IMR-90 (cell line): ENCODE data around the gene NUP43.

Experiments
- POLR2A ChIP-seq: IDR thresholded peaks from 2 replicates; pipeline ENCODE4 v1.6.1; 2012; ENCODE audit warnings: mild to moderate bottlenecking, low read depth, low read length
- RAD21 ChIP-seq: IDR thresholded peaks from 2 replicates; pipeline ENCODE4 v1.6.1; 2012; ENCODE audit warnings: low read length, improper control_type of control experiment
- TF ChIP-seq, protein P1 (sequence below): conservative IDR thresholded peaks from 2 replicates; pipeline ENCODE4 v1.5.1; 2012; ENCODE audit warnings: mild to moderate bottlenecking, low read depth, low read length, improper control_type of control experiment
- TF ChIP-seq, protein P2 (sequence below): fragments of 150-350 bp; IDR thresholded peaks from 2 replicates; pipeline ENCODE4 v1.6.1; 2017; ENCODE audit warnings: mild to moderate bottlenecking, antibody characterized with exemption, low read length, low read depth

- TF ChIP-seq, protein P1, sequence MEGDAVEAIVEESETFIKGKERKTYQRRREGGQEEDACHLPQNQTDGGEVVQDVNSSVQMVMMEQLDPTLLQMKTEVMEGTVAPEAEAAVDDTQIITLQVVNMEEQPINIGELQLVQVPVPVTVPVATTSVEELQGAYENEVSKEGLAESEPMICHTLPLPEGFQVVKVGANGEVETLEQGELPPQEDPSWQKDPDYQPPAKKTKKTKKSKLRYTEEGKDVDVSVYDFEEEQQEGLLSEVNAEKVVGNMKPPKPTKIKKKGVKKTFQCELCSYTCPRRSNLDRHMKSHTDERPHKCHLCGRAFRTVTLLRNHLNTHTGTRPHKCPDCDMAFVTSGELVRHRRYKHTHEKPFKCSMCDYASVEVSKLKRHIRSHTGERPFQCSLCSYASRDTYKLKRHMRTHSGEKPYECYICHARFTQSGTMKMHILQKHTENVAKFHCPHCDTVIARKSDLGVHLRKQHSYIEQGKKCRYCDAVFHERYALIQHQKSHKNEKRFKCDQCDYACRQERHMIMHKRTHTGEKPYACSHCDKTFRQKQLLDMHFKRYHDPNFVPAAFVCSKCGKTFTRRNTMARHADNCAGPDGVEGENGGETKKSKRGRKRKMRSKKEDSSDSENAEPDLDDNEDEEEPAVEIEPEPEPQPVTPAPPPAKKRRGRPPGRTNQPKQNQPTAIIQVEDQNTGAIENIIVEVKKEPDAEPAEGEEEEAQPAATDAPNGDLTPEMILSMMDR, result no peak
- TF ChIP-seq RAD21 (no peak), POLR2A (peak; percentile 88)
- TF ChIP-seq, protein P2, sequence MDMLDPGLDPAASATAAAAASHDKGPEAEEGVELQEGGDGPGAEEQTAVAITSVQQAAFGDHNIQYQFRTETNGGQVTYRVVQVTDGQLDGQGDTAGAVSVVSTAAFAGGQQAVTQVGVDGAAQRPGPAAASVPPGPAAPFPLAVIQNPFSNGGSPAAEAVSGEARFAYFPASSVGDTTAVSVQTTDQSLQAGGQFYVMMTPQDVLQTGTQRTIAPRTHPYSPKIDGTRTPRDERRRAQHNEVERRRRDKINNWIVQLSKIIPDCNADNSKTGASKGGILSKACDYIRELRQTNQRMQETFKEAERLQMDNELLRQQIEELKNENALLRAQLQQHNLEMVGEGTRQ, result no peak
These were observed 28.5 kb downstream of the NUP43 start, which contains the start of gene LATS1 for GRCh38 chr6:149717588-149718458.
